ENCODE measurements around the gene YWHAQ. TPM values are rescaled to one million over a fixed set of nuclear protein-coding genes. Genes with fewer than 3 reads are reported as not detected.

The YWHAQ gene
- total and polyA plus RNA-seq, 9 of the 15 experiments (the other 6 are each of a cell fraction or from before 2014, with no cell fraction given): 63.1 to 359 (median 203) TPM

DNA sequence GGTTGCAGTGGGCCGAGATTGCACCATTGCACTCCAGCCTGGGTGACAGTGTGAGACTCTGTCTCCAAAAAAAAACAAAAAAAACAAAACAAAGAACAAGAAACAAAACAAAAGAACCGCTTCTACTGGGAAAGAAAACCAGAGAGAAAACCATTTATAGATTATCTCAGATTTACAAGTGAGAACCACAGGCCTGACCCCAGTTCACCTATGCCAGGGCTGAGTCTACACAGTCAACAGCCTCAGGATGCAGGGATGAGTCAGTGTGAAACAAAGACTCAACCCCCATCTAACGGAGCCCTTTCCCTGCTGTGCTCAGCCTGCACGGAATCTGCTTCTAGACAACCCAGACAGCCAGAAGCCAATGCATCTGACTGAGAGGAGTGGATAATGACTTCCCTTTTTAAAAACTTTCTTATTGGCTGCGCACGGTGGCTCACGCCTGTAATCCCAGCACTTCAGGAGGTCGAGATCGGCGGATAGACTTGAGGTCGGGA is 25.5 kb upstream of the YWHAQ start (continued):
- TF ChIP-seq, protein P1, sequence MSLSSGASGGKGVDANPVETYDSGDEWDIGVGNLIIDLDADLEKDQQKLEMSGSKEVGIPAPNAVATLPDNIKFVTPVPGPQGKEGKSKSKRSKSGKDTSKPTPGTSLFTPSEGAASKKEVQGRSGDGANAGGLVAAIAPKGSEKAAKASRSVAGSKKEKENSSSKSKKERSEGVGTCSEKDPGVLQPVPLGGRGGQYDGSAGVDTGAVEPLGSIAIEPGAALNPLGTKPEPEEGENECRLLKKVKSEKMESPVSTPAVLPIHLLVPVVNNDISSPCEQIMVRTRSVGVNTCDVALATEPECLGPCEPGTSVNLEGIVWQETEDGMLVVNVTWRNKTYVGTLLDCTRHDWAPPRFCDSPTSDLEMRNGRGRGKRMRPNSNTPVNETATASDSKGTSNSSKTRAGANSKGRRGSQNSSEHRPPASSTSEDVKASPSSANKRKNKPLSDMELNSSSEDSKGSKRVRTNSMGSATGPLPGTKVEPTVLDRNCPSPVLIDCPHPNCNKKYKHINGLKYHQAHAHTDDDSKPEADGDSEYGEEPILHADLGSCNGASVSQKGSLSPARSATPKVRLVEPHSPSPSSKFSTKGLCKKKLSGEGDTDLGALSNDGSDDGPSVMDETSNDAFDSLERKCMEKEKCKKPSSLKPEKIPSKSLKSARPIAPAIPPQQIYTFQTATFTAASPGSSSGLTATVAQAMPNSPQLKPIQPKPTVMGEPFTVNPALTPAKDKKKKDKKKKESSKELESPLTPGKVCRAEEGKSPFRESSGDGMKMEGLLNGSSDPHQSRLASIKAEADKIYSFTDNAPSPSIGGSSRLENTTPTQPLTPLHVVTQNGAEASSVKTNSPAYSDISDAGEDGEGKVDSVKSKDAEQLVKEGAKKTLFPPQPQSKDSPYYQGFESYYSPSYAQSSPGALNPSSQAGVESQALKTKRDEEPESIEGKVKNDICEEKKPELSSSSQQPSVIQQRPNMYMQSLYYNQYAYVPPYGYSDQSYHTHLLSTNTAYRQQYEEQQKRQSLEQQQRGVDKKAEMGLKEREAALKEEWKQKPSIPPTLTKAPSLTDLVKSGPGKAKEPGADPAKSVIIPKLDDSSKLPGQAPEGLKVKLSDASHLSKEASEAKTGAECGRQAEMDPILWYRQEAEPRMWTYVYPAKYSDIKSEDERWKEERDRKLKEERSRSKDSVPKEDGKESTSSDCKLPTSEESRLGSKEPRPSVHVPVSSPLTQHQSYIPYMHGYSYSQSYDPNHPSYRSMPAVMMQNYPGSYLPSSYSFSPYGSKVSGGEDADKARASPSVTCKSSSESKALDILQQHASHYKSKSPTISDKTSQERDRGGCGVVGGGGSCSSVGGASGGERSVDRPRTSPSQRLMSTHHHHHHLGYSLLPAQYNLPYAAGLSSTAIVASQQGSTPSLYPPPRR (CRISPR knock-in tag; IDR thresholded peaks at IDR 0.05; ENCODE audit: borderline replicate concordance): no peak
- no peak for TF ChIP-seq ZNF77 (CRISPR knock-in tag; IDR thresholded peaks at IDR 0.05)
- TF ChIP-seq PHF21A (IDR thresholded peaks at IDR 0.05; ENCODE audit: borderline replicate concordance, low read depth): no peak
- TF ChIP-seq MCM3 (IDR thresholded peaks at IDR 0.05): no peak
- no peak for TF ChIP-seq ZKSCAN3 (CRISPR knock-in tag; IDR thresholded peaks at IDR 0.05)
- TF ChIP-seq, protein P2, sequence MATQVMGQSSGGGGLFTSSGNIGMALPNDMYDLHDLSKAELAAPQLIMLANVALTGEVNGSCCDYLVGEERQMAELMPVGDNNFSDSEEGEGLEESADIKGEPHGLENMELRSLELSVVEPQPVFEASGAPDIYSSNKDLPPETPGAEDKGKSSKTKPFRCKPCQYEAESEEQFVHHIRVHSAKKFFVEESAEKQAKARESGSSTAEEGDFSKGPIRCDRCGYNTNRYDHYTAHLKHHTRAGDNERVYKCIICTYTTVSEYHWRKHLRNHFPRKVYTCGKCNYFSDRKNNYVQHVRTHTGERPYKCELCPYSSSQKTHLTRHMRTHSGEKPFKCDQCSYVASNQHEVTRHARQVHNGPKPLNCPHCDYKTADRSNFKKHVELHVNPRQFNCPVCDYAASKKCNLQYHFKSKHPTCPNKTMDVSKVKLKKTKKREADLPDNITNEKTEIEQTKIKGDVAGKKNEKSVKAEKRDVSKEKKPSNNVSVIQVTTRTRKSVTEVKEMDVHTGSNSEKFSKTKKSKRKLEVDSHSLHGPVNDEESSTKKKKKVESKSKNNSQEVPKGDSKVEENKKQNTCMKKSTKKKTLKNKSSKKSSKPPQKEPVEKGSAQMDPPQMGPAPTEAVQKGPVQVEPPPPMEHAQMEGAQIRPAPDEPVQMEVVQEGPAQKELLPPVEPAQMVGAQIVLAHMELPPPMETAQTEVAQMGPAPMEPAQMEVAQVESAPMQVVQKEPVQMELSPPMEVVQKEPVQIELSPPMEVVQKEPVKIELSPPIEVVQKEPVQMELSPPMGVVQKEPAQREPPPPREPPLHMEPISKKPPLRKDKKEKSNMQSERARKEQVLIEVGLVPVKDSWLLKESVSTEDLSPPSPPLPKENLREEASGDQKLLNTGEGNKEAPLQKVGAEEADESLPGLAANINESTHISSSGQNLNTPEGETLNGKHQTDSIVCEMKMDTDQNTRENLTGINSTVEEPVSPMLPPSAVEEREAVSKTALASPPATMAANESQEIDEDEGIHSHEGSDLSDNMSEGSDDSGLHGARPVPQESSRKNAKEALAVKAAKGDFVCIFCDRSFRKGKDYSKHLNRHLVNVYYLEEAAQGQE (IDR thresholded peaks at IDR 0.05; ENCODE audit: borderline replicate concordance): peak; percentile 17; the same call in 1 of the 2 replicates
- TF ChIP-seq, protein P2 (CRISPR knock-in tag; IDR thresholded peaks at IDR 0.05; ENCODE audit: low read depth): no peak
- TF ChIP-seq POLR2A (conservative IDR thresholded peaks at IDR 0.05): no peak
- TF ChIP-seq, protein P3, sequence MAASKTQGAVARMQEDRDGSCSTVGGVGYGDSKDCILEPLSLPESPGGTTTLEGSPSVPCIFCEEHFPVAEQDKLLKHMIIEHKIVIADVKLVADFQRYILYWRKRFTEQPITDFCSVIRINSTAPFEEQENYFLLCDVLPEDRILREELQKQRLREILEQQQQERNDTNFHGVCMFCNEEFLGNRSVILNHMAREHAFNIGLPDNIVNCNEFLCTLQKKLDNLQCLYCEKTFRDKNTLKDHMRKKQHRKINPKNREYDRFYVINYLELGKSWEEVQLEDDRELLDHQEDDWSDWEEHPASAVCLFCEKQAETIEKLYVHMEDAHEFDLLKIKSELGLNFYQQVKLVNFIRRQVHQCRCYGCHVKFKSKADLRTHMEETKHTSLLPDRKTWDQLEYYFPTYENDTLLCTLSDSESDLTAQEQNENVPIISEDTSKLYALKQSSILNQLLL (CRISPR knock-in tag; IDR thresholded peaks at IDR 0.05; ENCODE audit: borderline replicate concordance): no peak
- no peak for TF ChIP-seq ZNF561 (CRISPR knock-in tag; conservative IDR thresholded peaks at IDR 0.05)
- no peak for TF ChIP-seq HDGF (IDR thresholded peaks at IDR 0.05)
- TF ChIP-seq, protein P4, sequence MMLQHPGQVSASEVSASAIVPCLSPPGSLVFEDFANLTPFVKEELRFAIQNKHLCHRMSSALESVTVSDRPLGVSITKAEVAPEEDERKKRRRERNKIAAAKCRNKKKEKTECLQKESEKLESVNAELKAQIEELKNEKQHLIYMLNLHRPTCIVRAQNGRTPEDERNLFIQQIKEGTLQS (IDR thresholded peaks at IDR 0.05): peak; percentile 63
- TF ChIP-seq, protein P4 (CRISPR knock-in tag; conservative IDR thresholded peaks at IDR 0.05): no peak
- TF ChIP-seq ESRRA (IDR thresholded peaks at IDR 0.05; ENCODE audit: borderline replicate concordance, low read depth): no peak

All from K562 (cell line).